DND-41 (cell line): ENCODE measurements around the gene CFL1.
A peak's percentile ranks its signal among the peaks of the same experiment; 100 is the strongest.

Source experiments
- ATAC-seq: fragments of 200-7000 bp; cut with Tn5 transposase; 3 replicates; pipeline ENCODE4 v1.9.1; 2021; ENCODE audit warnings: low read depth; ENCODE audit not compliant: insufficient read depth
- DNase-seq: peaks from one replicate; pipeline ENCODE4 v3.0.0-alpha.2; 2020
- H2AFZ ChIP-seq: 2 replicates; pipeline ENCODE4 v1.6.0; 2012; ENCODE audit warnings: low read depth, low read length
- H3K27ac ChIP-seq: 2 replicates; pipeline ENCODE4 v1.5.1; 2012; ENCODE audit warnings: low read length, inconsistent platforms
- H3K27me3 ChIP-seq: fragments of 200-600 bp; sonication (generic); 2 replicates; pipeline ENCODE4 v1.6.0; 2012; ENCODE audit warnings: low read length, mild to moderate bottlenecking, inconsistent platforms; ENCODE audit not compliant: insufficient read depth, poor library complexity
- H3K36me3 ChIP-seq: 2 replicates; pipeline ENCODE4 v1.5.1; 2012; ENCODE audit warnings: low read length, inconsistent platforms; ENCODE audit not compliant: insufficient read depth
- H3K4me1 ChIP-seq: 2 replicates; pipeline ENCODE4 v1.5.1; 2012; ENCODE audit warnings: mild to moderate bottlenecking, low read length; ENCODE audit not compliant: insufficient read depth
- H3K4me2 ChIP-seq: 2 replicates; pipeline ENCODE4 v1.6.0; 2012; ENCODE audit warnings: mild to moderate bottlenecking, moderate library complexity, low read length, inconsistent platforms; ENCODE audit not compliant: insufficient read depth
- H3K4me3 ChIP-seq, 2 experiments: fragments of 200-600 bp in 1 of 2; shearing (Covaris generic) in 1 of 2; 2 replicates each; pipeline ENCODE4 v1.5.1; 2012 to 2016; ENCODE audit warnings: inconsistent platforms in 2 of 2, low read length in 2 of 2, mild to moderate bottlenecking in 2 of 2, low read depth in 1 of 2, moderate library complexity in 1 of 2
- H3K79me2 ChIP-seq: 2 replicates; pipeline ENCODE4 v1.6.0; 2012; ENCODE audit warnings: low read length, inconsistent platforms; ENCODE audit not compliant: insufficient read depth
- H3K9ac ChIP-seq: 2 replicates; pipeline ENCODE4 v1.6.0; 2012; ENCODE audit warnings: low read depth, mild to moderate bottlenecking, inconsistent platforms, low read length, moderate library complexity
- H3K9me3 ChIP-seq: 2 replicates; pipeline ENCODE4 v1.5.1; 2012; ENCODE audit warnings: low read length, moderate library complexity, mild to moderate bottlenecking, inconsistent platforms; ENCODE audit not compliant: insufficient read depth, severe bottlenecking
- H4K20me1 ChIP-seq: 2 replicates; pipeline ENCODE4 v1.6.0; 2012; ENCODE audit warnings: low read length; ENCODE audit not compliant: insufficient read depth
- EZH2 ChIP-seq: IDR thresholded peaks from 3 replicates; pipeline ENCODE4 v1.6.1; 2012; ENCODE audit warnings: borderline replicate concordance, low read depth, mild to moderate bottlenecking, moderate library complexity, low read length, inconsistent platforms; ENCODE audit not compliant: severe bottlenecking
- TF ChIP-seq, protein P1 (sequence below): IDR thresholded peaks from 2 replicates; pipeline ENCODE4 v1.5.1; 2012; ENCODE audit warnings: borderline replicate concordance, low read length, moderate library complexity, mild to moderate bottlenecking; ENCODE audit not compliant: poor library complexity, severe bottlenecking; ENCODE audit errors: extremely low read depth

CFL1 gene

DNA sequence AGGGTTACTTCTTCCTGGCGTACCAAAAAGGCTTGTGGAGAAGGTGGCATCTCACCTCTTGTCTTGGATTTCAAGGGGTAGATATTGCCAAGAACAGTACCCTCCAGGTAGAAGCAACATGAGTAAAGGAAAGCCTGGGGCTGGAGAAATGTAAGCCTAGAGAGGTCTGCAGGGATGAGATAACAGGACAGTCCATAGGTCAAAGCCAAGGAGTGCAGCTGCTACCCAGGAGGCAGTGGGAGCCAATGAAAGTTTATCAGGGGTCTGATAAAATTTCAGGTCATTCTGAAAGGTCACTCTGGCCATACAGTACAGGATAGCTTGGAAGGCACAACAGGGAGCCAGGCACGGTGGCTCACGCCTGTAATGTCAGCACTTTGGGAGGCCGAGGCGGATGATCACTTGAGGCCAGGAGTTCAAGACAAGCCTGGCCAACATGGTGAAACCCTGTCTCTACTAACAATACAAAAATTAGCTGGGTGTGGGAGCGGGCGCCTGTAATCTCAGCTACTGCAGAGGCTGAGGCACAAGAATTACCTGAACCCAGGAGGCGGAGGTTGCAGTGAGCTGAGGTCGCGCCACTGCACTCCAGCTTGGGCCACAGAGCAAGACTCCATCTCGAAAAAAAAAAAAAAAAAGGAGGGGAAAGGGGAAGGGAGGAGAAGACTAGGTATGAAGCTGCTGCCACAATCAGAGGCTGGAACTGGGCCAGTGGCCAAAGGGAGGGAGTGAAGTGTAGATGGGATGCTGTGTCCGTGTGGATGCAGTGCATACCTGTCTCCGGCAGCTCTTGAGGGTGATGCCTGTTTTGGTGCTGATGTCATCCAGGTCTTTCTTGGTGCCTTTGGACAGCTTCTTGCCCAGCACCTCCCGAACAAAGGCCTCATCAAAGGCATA, 29.1 kb upstream of the CFL1 start:
- Histone ChIP-seq H3K36me3 (peaks cover 56% of the 10 kb centered on the region), H3K4me2 (peak overlapping the region; percentile 96), H3K27ac (peak overlapping the region; percentile 83), H3K4me3 (peak overlapping the region; percentile 42 to 71; a peak in 3 of 4 replicates), H4K20me1 (peaks cover 24% of the 10 kb centered on the region), H3K4me1 (peaks cover 70% of the 10 kb centered on the region), H3K27me3 (no peaks in the 10 kb centered on the region), H2AFZ (no peak overlapping the region), H3K79me2 (peaks cover 34% of the 10 kb centered on the region), H3K9me3 (no peaks in the 10 kb centered on the region), H3K9ac (peak overlapping the region; percentile 75)
- DNase-seq (no peak), ATAC-seq (no peak)
- TF ChIP-seq EZH2, result no peak
- TF ChIP-seq, protein P1, sequence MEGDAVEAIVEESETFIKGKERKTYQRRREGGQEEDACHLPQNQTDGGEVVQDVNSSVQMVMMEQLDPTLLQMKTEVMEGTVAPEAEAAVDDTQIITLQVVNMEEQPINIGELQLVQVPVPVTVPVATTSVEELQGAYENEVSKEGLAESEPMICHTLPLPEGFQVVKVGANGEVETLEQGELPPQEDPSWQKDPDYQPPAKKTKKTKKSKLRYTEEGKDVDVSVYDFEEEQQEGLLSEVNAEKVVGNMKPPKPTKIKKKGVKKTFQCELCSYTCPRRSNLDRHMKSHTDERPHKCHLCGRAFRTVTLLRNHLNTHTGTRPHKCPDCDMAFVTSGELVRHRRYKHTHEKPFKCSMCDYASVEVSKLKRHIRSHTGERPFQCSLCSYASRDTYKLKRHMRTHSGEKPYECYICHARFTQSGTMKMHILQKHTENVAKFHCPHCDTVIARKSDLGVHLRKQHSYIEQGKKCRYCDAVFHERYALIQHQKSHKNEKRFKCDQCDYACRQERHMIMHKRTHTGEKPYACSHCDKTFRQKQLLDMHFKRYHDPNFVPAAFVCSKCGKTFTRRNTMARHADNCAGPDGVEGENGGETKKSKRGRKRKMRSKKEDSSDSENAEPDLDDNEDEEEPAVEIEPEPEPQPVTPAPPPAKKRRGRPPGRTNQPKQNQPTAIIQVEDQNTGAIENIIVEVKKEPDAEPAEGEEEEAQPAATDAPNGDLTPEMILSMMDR, result no peak

DNA sequence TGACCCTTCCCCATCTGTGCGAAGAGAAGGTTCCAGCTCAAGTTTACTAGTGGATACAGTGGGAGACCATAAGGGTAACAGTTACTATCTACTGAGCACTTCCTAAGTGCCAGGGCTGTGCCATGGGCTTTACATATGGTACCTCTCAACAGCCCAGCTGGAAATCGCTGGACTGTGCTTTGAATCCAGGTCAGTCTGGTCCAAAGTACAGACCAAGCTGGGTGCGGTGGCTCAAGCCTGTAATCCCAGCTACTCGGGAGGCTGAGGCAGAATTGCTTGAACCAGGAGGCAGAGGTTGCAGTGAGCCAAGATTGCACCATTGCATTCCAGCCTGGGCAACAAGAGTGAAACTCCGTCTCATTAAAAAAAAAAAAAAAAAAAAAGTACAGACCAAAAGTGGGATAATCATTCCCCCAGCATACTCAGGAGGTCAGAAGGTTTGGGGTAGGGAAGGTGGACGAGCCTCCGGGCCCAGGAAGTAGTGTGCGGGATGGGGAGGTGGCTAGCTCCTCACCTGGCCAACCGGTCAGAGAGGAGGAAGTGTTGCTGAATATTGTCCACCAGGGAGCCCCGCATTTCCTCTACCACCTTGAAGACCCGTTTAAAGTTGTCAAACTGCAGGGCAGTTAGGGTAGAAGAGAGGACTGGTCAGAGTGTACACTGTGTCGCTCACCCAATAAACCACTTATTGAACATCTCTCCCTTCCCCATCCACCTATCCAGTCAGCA, 28.0 kb upstream of the CFL1 start:
- peaks cover 23% of the 10 kb centered on the region for H3K79me2 ChIP-seq
- H3K4me2 ChIP-seq, result no peak overlapping the region
- H2AFZ ChIP-seq, result no peak overlapping the region
- H3K4me1 ChIP-seq, result peaks cover 59% of the 10 kb centered on the region
- no peaks in the 10 kb centered on the region for H3K27me3 ChIP-seq
- H3K9ac ChIP-seq, result no peak overlapping the region
- no peak overlapping the region for H3K27ac ChIP-seq
- ATAC-seq (no peak), DNase-seq (no peak)
- no peaks in the 10 kb centered on the region for H3K9me3 ChIP-seq
- TF ChIP-seq EZH2, result no peak
- TF ChIP-seq, protein P1, result no peak
- H3K36me3 ChIP-seq, result peaks cover 57% of the 10 kb centered on the region
- H3K4me3 ChIP-seq, result no peak overlapping the region
- peaks cover 13% of the 10 kb centered on the region for H4K20me1 ChIP-seq

DNA sequence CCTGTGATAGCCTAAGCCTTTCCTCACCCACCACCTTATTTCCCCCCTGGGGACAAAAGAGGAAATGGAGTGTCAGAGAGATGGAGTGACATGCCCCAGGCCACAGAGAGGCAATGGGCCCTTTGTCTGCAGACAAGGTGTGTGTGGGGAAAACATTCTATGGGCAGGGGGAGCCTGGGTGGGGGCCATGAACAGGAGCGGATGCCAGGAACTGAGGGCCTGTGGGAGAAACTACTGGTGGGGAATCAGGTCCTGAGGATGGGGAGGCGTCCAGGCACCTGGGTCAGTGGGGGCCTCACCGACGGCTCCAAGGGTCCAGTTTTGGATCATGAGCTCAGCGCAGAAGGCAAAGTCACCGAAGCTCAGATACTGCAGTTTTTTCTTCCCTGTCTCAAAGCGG, 27.3 kb upstream of the CFL1 start:
- H3K4me2 ChIP-seq, result peak overlapping the region; percentile 41; the same call in 1 of the 2 replicates
- peaks cover 53% of the 10 kb centered on the region for H3K4me1 ChIP-seq
- H2AFZ ChIP-seq, result no peak overlapping the region
- no peak overlapping the region for H3K9ac ChIP-seq
- TF ChIP-seq, protein P1, result no peak
- no peak for TF ChIP-seq EZH2
- no peak overlapping the region for H3K4me3 ChIP-seq
- peaks cover 15% of the 10 kb centered on the region for H4K20me1 ChIP-seq
- H3K27me3 ChIP-seq, result no peaks in the 10 kb centered on the region
- ATAC-seq (no peak), DNase-seq (no peak)
- H3K27ac ChIP-seq, result no peak overlapping the region
- H3K9me3 ChIP-seq, result no peaks in the 10 kb centered on the region
- H3K79me2 ChIP-seq, result peaks cover 21% of the 10 kb centered on the region
- H3K36me3 ChIP-seq, result peaks cover 57% of the 10 kb centered on the region
